ENCODE measurements around the gene ACTRT2. TPM values are rescaled to one million over a fixed set of nuclear protein-coding genes. Genes with fewer than 3 reads are reported as not detected.

ACTRT2 gene
- total and polyA plus RNA-seq, 3 donors from 2014 or later, result 64.2 to 183 (median 143) TPM

DNA sequence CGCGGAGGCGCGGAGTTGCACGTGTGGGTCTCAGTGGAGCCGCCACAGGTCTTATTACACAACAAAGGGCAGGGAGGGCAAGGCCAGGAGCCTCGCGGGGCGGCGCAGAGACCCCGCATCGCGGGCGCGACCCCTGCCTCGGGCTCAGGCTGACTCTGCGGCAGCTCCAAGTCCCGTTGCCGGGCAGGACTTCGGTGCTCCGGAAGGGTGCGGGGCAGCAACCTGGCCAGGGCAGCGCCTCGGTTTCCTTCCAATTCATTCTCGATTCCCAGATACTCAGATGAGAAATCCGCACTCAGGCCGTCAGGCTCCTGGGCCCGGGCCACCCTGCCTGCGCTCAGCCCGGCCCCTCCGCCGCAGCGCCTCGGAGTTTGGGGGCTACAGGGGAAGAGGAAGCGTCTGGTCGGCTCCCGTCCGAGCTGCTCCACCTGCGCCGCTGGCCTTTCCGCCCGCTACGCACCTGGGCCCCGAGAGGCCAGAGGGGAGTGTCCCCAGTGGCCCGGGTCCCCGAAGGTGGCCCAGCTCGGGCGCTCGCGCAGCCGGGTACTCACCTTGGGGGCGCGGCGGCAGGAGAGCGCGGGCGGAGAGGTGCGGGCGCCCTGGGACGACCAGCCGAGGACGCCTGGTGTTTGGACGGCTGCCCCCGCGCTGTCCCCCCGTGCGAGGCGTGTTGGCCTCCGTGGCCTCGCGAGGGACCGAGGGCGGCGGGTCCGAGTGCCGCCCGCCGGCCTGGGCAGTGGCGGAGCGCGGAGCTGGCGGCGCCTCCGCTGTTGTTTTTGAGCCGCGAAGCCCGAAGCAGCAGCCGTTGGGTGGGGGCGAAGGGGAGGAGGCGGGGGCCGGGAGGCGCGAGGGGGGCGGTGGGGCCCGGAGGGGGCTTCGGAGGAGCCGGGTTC, 46.6 kb downstream of the ACTRT2 start:
- intact Hi-C loops (cut with DNase I; ENCODE audit: low total_unique reads), result no loop called here
- TF ChIP-seq, protein P1, sequence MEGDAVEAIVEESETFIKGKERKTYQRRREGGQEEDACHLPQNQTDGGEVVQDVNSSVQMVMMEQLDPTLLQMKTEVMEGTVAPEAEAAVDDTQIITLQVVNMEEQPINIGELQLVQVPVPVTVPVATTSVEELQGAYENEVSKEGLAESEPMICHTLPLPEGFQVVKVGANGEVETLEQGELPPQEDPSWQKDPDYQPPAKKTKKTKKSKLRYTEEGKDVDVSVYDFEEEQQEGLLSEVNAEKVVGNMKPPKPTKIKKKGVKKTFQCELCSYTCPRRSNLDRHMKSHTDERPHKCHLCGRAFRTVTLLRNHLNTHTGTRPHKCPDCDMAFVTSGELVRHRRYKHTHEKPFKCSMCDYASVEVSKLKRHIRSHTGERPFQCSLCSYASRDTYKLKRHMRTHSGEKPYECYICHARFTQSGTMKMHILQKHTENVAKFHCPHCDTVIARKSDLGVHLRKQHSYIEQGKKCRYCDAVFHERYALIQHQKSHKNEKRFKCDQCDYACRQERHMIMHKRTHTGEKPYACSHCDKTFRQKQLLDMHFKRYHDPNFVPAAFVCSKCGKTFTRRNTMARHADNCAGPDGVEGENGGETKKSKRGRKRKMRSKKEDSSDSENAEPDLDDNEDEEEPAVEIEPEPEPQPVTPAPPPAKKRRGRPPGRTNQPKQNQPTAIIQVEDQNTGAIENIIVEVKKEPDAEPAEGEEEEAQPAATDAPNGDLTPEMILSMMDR (IDR thresholded peaks at IDR 0.05), result no peak
- no peak for TF ChIP-seq POLR2A (IDR thresholded peaks at IDR 0.05)
- 14 to 18% methylated on average over 23 to 86 of the region's 97 CpGs for WGBS, 2 donors
- H3K27me3 ChIP-seq, result no peaks in the 10 kb centered on the region
- no peak overlapping the region for H3K27ac ChIP-seq
- no peaks in the 10 kb centered on the region for H3K36me3 ChIP-seq (ENCODE audit: low read depth, missing control alignments)
- H3K9me3 ChIP-seq, result no peaks in the 10 kb centered on the region
- H3K4me1 ChIP-seq, result peaks cover 23% of the 10 kb centered on the region
- H3K4me3 ChIP-seq, result peak overlapping the region; percentile 34 to 48
- DNase-seq, result no peak

DNA sequence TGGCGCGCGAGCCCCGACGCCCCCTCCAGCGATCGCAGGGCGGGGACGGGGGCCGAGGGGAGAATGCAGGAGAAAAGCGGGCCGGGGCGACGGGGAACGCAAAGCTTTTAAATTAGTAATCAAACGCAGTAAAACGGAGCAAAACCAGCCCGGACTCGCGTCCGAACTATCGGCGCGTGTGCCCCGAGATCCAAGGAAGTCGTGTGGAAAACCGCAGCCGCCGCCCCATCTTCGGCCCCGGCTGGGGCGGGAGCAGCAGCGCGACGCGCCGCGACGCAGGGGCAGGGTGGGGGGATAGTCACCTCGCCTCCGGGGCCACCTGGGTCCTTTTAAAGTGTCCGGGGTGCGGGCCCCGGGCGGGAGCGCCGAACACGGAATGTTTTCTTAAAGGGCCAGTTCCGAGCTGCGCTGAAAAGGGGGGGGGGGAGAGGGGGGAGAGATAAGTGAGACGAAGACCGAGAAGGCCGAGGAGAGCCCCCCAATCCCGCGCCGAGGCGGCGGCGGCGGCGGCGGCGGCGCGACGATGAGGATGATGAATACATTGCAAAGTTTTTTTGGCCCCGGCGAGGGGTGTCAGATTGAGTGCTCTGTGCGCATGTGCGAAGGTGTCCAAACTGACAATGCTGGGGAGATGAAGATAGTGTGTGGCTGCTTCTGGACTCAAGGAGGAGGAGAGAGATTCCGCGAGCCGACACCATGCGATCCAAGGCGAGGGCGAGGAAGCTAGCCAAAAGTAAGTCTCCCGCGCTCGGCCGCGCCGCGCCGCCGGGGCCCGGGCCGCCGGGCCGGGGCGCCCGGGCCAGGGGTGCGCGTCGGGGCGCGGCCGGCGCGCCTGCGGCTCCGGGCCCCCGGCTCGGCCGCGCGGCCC, 47.5 kb downstream of the ACTRT2 start, which contains the start of gene PRDM16:
Gene PRDM16 (plus strand): TSS at position 640 of the 868 bp plus-strand sequence. CDS start 57 bp downstream, at position 697.
- WGBS, 2 donors, result 0 to 1% methylated on average over 28 to 81 of the region's 106 CpGs
- DNase-seq, result peak; percentile 57
- H3K4me3 ChIP-seq, result peak within 1 kb of the TSS; percentile 56 to 66
- H3K4me1 ChIP-seq, result peaks cover 18% of the 10 kb centered on the region
- H3K36me3 ChIP-seq (ENCODE audit: low read depth, missing control alignments), result no peaks in the 10 kb centered on the region
- no peaks in the 10 kb centered on the region for H3K9me3 ChIP-seq
- no peaks in the 10 kb centered on the region for H3K27me3 ChIP-seq
- TF ChIP-seq, protein P1 (IDR thresholded peaks at IDR 0.05), result no peak
- no peak for TF ChIP-seq POLR2A (IDR thresholded peaks at IDR 0.05)
- H3K27ac ChIP-seq, result peak within 1 kb of the TSS; percentile 68 to 71
- intact Hi-C loops (cut with DNase I; ENCODE audit: low total_unique reads), result no loop called here

DNA sequence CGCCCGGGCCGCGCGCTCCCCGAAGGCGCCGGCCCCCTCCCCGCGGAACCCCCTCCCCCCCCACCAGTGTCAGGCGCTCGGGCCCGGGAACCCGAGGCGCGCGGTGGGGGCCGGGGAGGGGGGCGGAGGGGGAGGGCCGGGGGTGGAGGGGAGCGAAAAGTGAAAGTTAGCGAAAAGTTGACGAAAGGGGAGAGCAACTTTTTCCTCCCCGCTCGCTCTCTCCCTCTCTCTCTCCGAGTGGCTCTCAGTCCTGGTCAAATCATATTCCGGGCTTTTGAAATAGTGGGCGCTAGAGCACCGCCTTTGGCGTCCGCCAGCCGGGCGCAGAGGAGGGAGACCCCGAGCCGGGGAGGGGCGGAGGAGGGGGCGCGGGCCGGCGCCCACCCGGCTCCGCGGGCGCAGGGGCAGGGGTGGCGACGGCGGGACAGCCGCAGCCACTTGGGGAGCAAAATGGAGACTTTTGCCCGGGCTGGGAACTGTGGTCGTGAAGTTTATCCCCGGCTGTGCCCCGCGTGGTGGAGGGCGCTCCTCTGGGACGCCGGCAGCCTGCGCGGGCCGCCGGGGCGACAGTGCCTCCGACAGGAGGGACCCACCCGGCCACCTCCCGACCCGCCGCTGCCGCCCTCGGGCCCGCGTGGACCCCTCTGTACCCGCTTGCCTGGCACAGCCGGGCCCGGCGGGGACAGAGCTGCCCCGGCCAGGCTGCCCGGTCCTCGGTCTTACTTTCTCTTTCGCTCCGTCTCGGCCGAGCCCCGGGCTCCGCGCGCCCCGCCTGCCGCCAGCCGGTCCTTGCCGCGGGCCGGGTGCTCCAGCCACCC, 48.4 kb downstream of the ACTRT2 start:
- no peaks in the 10 kb centered on the region for H3K27me3 ChIP-seq
- intact Hi-C loops (cut with DNase I; ENCODE audit: low total_unique reads), result no loop called here

DNA sequence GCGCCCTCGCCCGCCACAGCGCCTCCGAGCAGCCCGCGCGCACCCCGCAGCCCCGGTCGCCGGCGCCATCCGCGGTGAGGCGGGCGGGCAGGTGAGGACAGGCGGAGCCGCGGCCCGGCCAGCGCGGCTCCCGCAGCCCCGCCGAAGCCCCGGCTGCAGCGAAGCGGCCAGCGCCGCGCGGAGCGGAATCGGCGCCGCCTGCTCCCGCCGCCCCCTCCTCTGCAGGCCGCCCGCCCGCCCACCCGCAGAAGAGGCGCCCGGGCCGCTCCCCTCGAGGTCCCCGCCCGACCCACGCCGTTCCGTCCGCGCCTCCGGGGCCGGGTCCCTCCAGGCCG, 49.0 kb downstream of the ACTRT2 start:
- H3K4me1 ChIP-seq, result peaks cover 13% of the 10 kb centered on the region
- no peaks in the 10 kb centered on the region for H3K27me3 ChIP-seq
- peak overlapping the region; percentile 56 to 66 for H3K4me3 ChIP-seq
- no peaks in the 10 kb centered on the region for H3K36me3 ChIP-seq (ENCODE audit: low read depth, missing control alignments)
- H3K9me3 ChIP-seq, result no peaks in the 10 kb centered on the region
- DNase-seq, result no peak
- WGBS, 2 donors, result 0% methylated on average over 5 to 21 of the region's 57 CpGs
- H3K27ac ChIP-seq, result peak overlapping the region in 1 of 2 donors; percentile 71
- TF ChIP-seq, protein P1 (IDR thresholded peaks at IDR 0.05), result no peak
- no peak for TF ChIP-seq POLR2A (IDR thresholded peaks at IDR 0.05)
- intact Hi-C loops (cut with DNase I; ENCODE audit: low total_unique reads), result no loop called here

More for the DNA sequence above, 48.4 kb downstream of the ACTRT2 start:
- DNase-seq, result peak; percentile 69
- H3K4me1 ChIP-seq, result peaks cover 13% of the 10 kb centered on the region
- H3K9me3 ChIP-seq, result no peaks in the 10 kb centered on the region
- H3K4me3 ChIP-seq, result peak overlapping the region; percentile 56 to 66
- H3K36me3 ChIP-seq (ENCODE audit: low read depth, missing control alignments), result no peaks in the 10 kb centered on the region
- TF ChIP-seq, protein P1 (IDR thresholded peaks at IDR 0.05), result peak; percentile 18 to 50 (median 18)
- no peak for TF ChIP-seq POLR2A (IDR thresholded peaks at IDR 0.05)
- peak overlapping the region; percentile 68 to 71 for H3K27ac ChIP-seq
- WGBS, 2 donors, result 1% methylated on average over 14 to 80 of the region's 91 CpGs
